RPMI8226 (cell line): Measurements from ENCODE around the gene SLC39A6.
A peak's percentile ranks its signal among the peaks of the same experiment; 100 is the strongest.
"Not testable (repeated sequence)": the region's sequence is repeated elsewhere in the genome, so short reads cannot be mapped to it uniquely, and the experiment has no call there.

Experiments used
- DNase-seq: peaks from one replicate; pipeline ENCODE4 v3.0.0-alpha.2; 2015

Gene SLC39A6

DNA sequence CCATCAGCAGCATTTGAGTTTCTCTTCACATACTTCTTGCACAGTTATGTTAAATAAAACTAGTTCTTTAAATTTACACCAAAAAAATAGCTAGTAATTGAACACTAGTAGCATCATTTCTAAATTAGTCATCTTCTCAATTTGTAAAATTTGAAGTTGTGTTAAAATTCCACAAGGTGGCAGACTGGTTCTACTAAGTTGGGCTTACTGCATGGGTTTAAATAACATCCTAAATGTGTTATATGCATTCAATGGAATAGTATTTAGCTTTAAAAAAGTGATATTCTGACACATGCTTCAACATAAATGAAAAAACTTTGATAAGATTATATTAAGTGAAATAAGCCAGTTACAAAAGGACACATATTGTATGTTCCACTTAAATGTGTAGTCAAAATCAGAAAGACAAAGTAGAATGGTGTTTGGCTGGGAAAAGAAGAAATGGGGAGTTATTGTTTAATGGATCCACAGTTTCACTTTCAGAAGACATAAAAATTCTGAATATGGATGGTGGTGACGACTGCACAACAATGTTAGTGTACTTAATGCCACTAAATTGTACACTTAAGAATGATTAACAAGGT, 33.1 kb downstream of the SLC39A6 start:
- peak; percentile 64 for DNase-seq

DNA sequence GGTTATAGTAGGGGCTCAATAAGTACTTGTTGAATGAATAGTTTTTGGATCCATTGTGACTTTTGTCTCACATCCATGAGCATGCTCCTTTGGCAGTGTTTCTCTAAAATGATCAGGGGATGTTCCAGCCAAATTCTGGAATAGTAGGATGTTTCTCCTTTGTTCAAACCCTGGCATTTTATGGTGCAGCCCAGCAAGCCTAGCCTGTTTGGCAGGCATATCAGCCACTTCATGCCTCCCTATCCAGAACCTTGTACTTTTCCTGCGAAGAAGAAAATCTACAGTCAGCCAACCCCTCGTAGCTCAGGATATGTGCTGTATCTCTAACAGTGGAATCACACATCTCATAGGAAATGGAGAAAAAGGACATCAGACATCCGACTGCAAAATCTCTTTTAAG, 34.7 kb downstream of the SLC39A6 start:
- no peak for DNase-seq

DNA sequence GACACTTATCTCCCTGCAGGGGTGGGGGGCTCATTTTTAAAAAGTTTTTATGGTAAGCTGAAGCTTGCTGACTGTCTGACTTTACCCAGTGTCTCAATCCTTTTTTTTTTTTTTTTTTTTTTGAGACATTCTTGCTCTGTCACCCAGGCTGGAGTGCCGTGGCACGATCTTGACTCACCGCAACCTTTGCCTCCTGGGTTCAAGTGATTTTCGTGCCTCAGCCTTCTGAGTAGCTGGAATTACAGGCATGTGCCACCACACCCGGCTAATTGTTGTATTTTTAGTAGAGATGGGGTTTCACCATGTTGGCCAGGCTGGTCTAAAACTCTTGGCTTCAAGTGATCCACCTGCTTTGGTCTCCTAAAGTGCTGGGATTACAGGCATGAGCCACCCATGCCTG, 37.0 kb downstream of the SLC39A6 start:
- not testable (repeated sequence) for DNase-seq

DNA sequence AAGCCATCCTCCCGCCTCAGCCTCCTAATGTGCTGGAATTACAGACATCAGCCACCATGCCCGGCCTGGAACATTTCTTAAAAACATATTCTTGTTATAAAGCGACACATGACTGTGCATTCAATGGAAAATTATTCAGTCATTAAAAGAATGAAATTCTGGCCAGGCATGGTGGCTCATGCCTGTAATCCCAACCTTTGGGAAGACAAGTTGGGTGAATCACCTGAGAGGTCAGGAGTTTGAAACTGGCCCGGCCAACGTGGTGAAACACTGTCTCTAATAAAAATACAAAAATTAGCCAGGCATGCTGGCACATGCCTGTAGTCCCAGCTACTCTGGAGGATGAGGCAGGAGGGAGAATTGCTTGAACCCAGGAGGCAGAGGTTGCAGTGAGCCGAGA, 40.1 kb downstream of the SLC39A6 start:
- no peak for DNase-seq

DNA sequence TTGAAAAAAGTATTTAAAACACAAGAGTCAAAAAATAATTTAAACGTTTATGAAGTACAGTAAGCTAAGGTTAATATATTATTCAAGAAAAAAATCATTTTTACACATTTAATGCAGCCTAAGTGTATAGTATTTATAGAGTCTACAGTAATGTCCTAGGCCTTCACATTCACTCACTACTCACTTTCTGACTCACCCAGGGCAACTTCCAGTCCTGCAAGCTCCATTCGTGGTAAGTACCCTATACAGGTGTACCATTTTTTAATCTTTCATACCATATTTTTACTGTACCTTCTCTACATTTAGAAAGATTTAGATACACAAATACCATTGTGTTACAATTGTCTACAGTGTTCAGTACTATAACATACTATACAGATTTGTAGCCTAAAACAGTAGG, 40.9 kb downstream of the SLC39A6 start:
- no peak for DNase-seq

DNA sequence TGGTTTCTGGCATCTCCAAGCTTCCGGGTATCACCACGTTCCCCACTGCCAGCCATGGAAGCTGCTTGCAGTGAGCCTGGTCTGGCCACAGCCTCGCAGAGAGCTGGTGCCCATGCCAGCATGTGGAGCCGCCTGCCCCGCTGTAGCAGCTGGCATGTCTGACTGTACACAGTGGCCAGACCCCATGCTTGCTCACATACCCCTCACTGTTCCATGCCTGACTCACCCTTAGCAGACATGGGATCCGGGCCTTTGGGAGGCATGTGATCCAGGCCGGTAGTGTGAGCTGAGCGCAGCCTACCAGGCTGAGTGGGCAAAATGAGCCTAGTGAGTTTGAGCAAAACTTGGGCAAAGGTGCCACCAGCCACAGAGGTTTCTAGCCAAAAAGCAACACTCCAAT, 43.0 kb downstream of the SLC39A6 start:
- no peak for DNase-seq

DNA sequence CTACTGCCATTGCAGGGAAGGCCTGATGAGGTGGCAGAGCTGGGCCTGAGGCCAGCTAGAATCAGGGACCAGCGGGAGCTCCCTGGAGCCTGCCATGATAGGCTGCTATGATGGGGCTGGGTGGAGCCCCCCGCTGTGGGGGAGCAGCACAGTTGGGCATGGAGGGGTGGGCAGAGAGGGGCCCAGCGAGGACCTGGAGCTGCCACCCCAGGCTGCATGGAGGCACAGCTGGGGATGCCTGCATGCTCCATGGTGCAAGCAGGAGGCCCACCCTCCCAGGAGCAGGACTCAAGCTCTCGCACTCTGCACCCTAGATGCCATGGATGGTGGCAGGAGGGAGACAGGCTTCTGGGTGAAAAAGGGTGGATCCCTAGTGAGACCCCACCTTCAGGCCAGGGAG, 43.9 kb downstream of the SLC39A6 start:
- no peak for DNase-seq

DNA sequence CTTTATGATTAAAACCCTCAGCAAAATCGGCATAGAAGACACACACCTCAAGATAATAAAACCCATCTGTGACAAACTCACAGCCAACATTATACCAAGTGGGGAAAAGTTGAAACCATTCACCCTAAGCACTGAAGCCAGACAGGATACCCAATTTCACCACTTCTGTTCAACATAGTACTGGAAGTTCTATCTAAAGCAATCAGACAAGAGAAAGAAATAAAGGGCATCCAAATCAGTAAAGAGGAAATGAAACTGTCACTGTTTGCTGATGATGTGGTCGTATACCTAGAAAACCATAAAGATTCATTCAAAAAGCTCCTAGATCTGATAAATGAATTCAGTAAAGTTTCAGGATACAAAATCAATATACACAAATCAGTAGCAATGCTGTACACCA, 45.4 kb downstream of the SLC39A6 start:
- peak; percentile 13 for DNase-seq

DNA sequence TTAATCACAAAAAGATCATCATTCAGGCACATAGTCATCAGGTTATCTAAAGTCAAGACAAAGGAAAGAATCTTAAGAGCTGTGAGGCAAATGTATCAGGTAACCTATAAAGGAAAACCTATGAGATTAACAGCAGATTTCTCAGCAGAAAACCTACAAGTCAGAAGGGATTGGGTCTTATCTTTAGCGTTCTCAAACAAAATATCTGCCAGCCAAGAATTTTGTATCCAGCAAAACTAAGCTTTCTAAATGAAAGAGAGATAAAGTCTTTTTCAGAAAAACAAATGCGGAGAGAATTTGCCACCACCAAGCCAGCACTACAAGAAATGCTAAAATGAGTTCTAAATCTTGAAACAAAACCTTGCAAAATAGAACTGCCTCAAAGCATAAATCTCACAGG, 48.0 kb downstream of the SLC39A6 start:
- not testable (repeated sequence) for DNase-seq

DNA sequence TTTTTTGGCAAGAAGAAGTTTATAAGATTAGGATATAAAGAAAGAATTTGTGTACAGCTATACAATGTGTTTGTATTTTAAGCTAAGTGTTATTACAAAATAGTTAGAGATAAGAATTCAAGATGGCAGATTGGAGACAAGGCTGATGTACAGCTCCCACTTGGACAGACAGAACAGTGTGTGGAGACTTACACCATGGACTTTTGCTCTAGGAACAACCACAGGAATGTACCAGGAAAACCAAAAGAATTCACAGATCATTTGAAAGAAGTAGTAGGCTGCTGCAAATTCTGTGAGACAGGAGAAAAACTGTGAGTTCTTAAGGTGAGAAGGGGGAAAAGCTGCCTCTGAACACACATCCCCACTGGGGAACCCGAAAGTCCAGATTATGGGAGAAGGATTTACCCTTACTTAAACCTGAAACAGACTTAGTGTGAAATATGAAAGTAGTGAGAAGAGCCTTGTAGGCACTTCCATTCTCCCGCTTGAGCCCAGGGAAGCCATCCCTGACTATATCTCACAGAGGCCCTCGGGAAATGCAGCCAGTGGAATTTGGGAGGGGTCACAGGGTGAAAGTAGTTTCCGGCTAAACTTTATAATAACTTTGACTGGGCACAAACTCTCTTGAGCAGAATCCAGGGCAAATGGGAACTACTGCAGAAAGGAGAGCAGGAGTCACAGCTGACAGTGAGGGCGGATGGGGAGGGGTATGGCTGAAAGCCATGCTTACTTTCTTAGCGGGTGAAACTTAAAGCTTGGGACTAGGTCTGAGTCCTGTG, 50.2 kb downstream of the SLC39A6 start:
- DNase-seq: no peak

DNA sequence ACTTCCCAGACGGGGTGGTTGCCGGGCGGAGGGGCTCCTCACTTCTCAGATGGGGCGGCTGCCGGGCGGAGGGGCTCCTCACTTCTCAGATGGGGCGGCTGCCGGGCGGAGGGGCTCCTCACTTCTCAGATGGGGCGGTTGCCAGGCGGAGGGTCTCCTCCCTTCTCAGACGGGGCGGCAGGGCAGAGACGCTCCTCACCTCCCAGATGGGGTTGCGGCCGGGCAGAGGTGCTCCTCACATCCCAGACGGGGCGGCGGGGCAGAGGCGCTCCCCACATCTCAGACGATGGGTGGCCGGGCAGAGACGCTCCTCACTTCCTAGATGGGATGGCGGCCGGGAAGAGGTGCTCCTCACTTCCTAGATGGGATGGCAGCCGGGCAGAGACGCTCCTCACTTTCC, 51.4 kb downstream of the SLC39A6 start:
- not testable (repeated sequence) for DNase-seq

DNA sequence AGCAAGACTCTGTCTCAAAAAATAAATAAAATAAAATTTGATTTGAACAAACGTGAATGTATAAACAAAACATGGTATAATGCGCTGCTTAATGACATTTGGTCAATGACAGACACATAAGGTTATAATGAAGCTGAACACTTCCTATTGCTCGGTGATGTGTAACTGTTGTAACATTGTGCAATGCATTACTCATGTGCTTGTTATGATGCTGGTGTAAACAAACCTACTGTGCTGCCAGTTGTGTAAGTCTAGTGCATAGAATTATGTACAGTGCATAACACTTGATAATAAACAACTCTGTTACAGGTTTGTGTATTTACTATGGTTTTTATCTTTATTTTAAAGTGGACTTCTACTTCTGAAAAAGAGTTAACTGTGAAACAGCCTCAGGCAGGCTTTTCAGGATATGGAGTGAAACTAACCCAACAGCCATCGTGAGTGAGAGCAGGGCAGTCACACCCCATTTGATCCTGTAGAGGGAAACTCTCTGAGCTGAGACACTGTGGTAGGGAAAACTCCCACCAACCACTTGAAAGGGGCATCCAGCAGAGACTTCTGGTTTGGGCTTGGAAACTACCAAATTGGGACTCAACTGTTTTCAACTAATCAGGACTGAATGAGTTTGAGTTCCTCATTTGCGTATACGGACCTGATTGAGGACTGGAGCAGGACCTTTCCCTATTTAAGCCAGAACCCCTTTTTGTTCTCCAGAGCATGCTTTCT, 53.1 kb downstream of the SLC39A6 start:
- DNase-seq: no peak

DNA sequence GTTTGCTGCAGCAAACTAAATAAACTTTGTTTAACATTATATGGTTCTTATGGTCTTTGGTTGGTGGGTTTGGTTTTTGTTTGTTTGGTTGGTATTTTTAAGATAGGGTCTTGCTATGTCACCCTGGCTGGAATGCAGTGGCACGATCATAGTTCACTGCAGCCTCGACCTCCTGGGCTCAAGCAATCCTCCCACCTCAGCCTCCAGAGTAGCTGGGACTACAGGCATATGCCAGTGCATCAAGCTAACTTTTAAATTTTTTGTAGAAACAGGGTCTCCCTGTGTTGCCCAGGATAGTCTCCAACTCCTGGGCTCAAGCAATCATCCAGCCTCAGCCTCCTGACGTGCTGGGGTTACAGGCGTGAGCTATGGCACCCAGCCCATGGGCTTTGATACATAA, 54.7 kb downstream of the SLC39A6 start:
- DNase-seq: no peak

DNA sequence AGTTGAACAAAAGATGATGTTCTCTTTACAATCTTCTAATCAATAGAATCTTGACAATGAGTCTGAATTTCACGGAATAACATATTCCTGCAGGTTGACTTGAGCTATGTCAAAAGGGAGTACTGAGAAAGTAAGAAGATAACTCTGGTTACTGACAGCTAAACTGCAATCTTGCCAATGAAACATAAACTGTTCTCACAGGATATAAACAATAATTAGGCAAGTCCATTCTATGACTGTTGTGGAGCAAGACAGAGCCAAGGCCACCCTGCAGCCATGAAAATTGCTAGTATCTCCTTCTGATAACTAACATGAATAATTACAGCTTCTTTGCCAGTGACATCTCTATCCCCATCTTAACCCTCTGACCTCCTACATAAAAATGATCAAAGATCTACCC, 55.5 kb downstream of the SLC39A6 start:
- no peak for DNase-seq

DNA sequence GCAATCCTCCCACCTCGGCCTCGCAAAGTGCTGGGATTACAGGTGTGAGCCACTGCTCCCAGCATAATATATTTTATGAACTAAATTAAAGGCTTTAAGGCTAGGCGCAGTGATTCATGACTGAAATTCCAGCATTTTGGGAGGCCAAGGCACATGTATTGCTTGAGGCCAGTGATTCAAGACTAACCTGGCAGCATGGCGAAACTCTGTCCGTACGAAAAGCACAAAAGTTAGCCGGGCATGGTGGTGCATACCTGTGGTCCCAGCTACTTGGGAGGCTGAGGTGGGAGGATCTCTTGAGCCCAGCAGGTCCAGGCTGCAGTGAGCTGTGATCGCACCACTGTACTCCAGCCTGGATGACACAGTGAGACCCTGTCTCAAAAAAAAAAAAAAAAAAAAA, 56.7 kb downstream of the SLC39A6 start:
- DNase-seq: not testable (repeated sequence)

DNA sequence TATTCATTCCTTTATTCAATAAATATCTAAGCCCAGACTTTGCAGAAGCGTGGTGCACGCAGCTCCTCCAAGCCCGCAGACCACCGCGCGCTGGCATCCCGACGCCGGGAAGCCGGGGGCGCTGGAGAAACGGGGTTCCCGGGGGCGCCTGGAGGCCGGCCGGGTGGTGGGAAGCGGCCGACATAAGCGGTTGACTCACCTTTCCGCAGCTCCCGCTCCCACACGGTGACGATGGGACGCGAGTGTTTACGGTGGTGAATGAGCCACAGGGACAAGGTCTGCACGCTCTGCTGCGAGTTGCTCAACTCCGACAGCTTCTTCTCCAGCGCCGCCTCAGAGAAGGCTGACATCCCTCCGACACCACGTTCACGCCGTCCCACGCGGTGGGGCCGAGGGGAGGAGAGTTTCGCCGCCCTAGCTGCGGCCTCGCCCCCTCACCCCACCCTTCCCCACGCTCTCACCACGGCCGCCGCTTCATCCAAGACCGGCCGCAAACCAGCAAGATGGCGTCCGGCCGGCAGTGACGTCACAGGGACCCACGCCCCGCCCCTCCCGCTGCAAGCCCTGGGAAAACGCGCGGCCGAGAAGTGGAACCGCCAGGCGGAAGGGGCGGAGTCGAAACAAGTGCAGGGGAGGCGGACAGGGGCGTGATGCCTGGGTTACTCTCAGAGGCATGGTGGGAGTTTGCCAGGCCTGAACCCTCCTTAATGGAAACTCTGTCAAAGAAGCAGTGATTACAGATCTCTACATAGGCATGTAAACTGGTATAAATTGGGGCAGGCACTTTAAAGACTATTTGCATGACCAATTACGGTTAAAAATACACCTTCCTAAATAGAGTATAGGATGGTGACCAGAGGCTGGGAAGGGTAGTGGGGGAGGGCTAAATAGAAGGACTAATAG, 61.8 kb downstream of the SLC39A6 start, which contains the start of gene RPRD1A:
Gene RPRD1A, minus strand, starts transcription at position 505 of the 903 bp plus-strand sequence. Its CDS starts 155 bp downstream, at position 350.
- DNase-seq: peak; percentile 99

DNA sequence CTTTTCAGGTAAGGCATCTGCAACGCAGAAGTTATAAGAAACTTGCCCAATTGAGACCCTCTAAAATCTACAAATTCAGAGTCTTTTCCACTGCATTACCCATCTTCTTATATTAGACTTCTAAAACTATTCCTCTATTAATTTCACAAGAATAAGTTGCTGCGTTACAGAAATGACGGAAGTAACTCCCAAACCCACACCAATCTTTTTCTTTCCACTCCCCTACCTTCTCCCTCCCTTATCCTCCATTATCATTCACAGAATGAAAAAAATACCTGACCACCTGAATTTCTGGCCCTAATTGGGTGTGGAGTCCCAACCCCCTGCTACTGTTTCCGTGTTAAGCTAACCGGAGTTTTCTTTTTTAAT, 62.5 kb downstream of the SLC39A6 start:
- peak; percentile 15 for DNase-seq

DNA sequence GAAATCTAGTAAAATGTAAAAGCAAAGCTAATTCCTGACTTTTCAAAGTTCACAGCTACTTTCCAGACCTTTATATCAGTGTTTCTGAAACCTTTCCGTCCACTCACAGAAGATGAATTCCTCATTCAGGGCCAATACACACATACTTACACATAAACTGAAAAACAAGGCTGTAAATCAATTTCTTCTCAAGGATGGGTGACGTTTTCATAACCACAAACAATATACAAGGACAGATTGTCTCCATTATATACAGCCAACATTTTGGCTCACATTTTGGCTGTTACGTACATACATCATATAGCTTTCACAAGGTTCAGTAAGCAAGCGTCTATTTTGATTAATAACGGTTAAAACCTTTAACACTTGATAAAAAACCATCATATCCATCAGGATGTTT, 63.1 kb downstream of the SLC39A6 start:
- DNase-seq: no peak

DNA sequence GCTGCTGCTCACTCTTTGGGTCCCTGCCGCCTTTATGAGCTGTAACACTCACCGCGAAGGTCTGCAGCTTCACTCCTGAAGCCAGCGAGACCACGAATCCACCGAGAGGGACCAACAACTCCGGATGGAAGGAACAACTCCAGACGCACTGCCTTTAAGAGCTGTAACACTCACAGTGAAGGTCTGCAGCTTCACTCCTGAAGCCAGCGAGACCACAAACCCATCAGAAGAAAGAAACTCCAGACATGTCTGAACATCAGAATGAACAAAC, 64.4 kb downstream of the SLC39A6 start:
- not testable (repeated sequence) for DNase-seq

DNA sequence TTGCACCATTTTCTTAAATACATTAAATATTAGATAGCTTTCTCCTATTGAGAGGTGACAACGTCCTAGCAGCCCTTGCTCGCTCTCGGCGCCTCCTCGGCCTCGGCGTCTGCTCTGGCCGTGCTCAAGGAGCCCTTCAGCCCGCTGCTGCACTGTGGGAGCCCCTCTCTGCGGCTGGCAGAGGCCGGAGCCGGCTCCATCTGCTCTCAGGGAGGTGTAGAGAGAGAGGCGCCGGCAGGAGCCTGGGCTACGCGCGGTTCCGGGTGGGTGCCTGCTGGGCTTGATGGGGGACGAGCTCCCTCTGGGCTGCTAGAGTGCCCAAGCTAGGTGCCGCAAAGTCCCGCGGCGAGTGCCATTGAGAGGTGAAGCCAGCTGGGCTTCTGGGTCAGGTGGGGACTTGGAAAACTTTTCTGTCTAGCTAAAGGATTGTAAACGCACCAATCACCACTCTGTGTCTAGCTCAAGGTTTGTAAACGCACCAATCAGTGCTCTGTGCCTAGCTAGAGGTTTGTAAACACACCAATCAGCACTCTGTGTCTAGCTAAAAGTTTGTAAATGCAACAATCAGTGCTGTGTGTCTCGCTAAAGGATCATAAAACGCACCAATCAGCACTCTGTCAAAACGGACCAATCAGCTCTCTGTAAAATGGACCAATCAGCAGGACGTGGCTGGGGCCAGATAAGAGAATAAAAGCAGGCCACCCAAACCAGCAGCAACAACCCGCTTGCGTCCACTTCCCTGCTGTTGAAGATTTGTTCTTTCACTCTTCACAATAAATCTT, 64.9 kb downstream of the SLC39A6 start:
- no peak for DNase-seq

DNA sequence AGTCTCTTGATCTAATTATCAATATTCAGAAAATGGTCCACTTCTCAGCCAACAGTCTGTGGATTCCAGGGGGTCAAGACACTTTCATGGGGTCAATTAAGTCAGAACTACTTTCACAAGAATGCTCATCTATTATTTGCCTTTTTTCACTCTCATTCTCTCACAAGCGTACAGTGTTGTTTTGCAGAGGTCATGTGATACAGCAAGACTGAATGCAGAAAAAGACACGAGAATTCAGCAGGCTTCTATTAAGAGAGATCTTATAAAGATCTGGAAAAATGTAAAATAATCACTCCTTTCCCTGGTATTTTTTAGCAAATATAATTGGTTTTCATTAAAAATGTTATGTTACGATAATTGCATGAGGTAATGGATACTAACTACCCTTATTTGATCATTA, 70.5 kb downstream of the SLC39A6 start:
- no peak for DNase-seq
